ENCODE measurements around the gene PRR23B. TPM values are rescaled to one million over a fixed set of nuclear protein-coding genes. Genes with fewer than 3 reads are reported as not detected.

PRR23B gene
- total RNA-seq, 1 donor from 2014 or later: not detected

- no peak for ATAC-seq
- intact Hi-C loops (cut with DNase I): no loop called here
- no peak for DNase-seq (ENCODE audit: missing footprints)
Observed at GRCh38 chr3:138984816-138985215, 35.9 kb downstream of the PRR23B start.

GRCh38 chr3:138976047-138976446 is 44.7 kb downstream of the PRR23B start:
- DNase-seq (ENCODE audit: missing footprints): no peak
- ATAC-seq: no peak
- intact Hi-C loops (cut with DNase I): no loop called here

- intact Hi-C loops (cut with DNase I): no loop called here
- DNase-seq (ENCODE audit: missing footprints) (no peak), ATAC-seq (no peak)
Observed at GRCh38 chr3:138975351-138975750, 45.4 kb downstream of the PRR23B start.

- no peak for DNase-seq (ENCODE audit: missing footprints)
- ATAC-seq: no peak
- intact Hi-C loops (cut with DNase I): no loop called here
Observed at GRCh38 chr3:138974462-138974861, 46.3 kb downstream of the PRR23B start.

- intact Hi-C loops (cut with DNase I): no loop called here
- ATAC-seq (no peak), DNase-seq (ENCODE audit: missing footprints) (no peak)
Observed at GRCh38 chr3:138972941-138973340, 47.8 kb downstream of the PRR23B start.

- no peak for ATAC-seq
- intact Hi-C loops (cut with DNase I): no loop called here
- no peak for DNase-seq (ENCODE audit: missing footprints)
Observed at GRCh38 chr3:138971766-138972320, 48.9 kb downstream of the PRR23B start.

Other genes with a start within 250 kb of the PRR23B start
- 30.9 TPM for gene PIK3CB, start 186.0 kb downstream of the PRR23B start, total RNA-seq
- not detected for gene FOXL2, start 73.8 kb downstream of the PRR23B start, total RNA-seq
- not detected for gene FOXL2NB, start 73.7 kb downstream of the PRR23B start, total RNA-seq
- not detected for gene PRR23A, start 14.7 kb downstream of the PRR23B start, total RNA-seq
- not detected for gene PRR23C, start 24.0 kb upstream of the PRR23B start, total RNA-seq